GM12892 (cell line): ENCODE results near the gene CDCA5.

ENCODE experiments used
- POLR2A ChIP-seq: IDR thresholded peaks from 2 replicates; pipeline ENCODE4 v1.6.1; 2011; ENCODE audit warnings: low read depth, low read length, control low read depth
- POLR2AphosphoS5 ChIP-seq: IDR thresholded peaks from 2 replicates; pipeline ENCODE4 v1.6.1; 2011; ENCODE audit warnings: low read depth, low read length, control low read depth

DNA sequence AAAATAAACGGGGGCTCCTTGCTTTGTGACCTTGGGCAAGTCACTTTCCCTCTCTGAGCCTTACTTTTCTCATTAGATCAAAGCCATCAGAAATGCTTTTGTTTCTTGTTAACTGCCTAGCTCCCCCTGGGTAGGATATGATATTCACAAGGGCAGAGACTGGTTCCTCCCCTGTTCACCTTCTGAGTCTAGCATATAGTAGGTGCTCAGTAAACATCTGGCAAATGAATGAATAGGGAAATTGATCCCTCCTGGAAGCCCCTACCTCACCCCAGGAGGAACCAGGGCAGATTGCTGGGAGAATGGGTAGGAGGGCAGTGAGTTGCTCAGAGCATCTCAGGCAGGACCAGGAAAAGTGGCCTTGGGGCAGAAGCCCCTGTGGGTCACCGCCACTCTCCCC is 49.4 kb downstream of the CDCA5 start:
- TF ChIP-seq POLR2AphosphoS5 (no peak), POLR2A (no peak)
